ENCODE results near the gene KLK10. TPM values are rescaled to one million over a fixed set of nuclear protein-coding genes. Genes with fewer than 3 reads are reported as not detected.

The KLK10 gene
- total RNA-seq, 1 donor = 0.27 TPM

- TF ChIP-seq, protein P1, sequence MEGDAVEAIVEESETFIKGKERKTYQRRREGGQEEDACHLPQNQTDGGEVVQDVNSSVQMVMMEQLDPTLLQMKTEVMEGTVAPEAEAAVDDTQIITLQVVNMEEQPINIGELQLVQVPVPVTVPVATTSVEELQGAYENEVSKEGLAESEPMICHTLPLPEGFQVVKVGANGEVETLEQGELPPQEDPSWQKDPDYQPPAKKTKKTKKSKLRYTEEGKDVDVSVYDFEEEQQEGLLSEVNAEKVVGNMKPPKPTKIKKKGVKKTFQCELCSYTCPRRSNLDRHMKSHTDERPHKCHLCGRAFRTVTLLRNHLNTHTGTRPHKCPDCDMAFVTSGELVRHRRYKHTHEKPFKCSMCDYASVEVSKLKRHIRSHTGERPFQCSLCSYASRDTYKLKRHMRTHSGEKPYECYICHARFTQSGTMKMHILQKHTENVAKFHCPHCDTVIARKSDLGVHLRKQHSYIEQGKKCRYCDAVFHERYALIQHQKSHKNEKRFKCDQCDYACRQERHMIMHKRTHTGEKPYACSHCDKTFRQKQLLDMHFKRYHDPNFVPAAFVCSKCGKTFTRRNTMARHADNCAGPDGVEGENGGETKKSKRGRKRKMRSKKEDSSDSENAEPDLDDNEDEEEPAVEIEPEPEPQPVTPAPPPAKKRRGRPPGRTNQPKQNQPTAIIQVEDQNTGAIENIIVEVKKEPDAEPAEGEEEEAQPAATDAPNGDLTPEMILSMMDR (IDR thresholded peaks at IDR 0.05; ENCODE audit: insufficient read depth, low read length) = no peak
- no peak overlapping the region for H3K4me3 ChIP-seq (ENCODE audit: low read depth, low read length)
- DNase-seq (ENCODE audit: low read depth) = no peak
Observed at GRCh38 chr19:50981587-50982146, 37.8 kb downstream of the KLK10 start.

DNA sequence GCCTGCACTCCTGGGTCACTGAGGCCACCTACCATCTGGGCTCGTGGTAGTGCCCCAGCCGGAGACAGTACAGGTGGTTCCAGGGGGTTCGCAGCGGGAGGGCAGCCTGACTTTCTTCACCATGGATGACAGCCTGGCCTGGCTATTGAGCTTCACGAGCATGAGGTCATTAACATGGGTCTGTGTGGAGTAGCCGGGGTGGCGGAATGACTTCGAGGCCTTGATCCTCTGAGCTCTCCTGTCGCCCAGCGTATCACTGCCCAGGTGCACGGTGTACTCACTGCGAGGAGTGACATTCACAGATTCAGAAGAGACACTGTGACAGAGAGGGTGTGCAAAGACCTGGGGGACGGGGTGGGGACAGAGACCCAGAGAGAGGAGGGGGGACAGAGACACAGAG lies 39.3 kb downstream of the KLK10 start:
- H3K4me3 ChIP-seq (ENCODE audit: low read depth, low read length) = no peak overlapping the region
- DNase-seq (ENCODE audit: low read depth) = no peak
- TF ChIP-seq, protein P1 (IDR thresholded peaks at IDR 0.05; ENCODE audit: insufficient read depth, low read length) = no peak

DNA sequence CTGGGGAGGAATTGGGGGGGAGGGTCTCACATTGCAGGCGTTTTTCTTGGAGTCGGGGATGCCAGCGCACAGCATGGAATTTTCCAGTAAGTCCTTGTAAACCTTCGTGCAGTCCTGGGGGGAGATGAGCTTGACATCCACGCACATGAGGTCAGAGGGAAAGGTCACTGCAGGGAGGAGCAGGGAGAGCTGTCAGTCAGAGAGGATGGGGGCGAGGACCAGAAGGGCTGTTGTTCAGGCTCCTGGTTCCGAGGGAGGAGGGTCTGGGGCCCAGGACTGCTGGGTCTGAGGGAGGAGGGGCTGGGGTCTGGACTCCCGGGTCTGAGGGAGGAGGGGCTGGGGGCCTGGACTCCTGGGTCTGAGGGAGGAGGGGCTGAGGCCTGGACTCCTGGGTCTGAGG lies 39.8 kb downstream of the KLK10 start:
- DNase-seq (ENCODE audit: low read depth) = no peak
- H3K4me3 ChIP-seq (ENCODE audit: low read depth, low read length) = no peak overlapping the region
- TF ChIP-seq, protein P1 (IDR thresholded peaks at IDR 0.05; ENCODE audit: insufficient read depth, low read length) = no peak

GRCh38 chr19:50978772-50979390 lies 40.6 kb downstream of the KLK10 start:
- TF ChIP-seq, protein P1 (IDR thresholded peaks at IDR 0.05; ENCODE audit: insufficient read depth, low read length) = no peak
- DNase-seq (ENCODE audit: low read depth) = no peak
- H3K4me3 ChIP-seq (ENCODE audit: low read depth, low read length) = no peak overlapping the region

DNA sequence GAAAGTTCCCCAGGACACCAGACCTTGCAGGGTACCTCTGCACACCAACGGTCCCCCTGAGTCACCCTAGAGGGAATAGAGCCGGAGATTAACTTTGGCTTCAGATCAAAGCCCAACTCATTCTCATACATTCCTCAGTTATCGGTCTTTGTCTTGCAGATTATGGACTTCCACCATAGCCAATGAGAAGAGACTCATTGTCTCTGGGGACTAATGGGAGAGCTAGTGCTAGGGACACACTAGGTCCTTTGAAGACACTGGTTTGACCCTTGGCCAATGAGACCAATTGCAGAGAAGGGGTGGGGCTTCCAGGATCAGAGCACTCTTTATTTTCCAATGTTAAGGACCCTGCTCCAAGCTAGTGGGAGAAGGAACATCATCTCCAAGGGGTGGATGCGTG lies 41.9 kb downstream of the KLK10 start:
- TF ChIP-seq, protein P1 (IDR thresholded peaks at IDR 0.05; ENCODE audit: insufficient read depth, low read length) = no peak

DNA sequence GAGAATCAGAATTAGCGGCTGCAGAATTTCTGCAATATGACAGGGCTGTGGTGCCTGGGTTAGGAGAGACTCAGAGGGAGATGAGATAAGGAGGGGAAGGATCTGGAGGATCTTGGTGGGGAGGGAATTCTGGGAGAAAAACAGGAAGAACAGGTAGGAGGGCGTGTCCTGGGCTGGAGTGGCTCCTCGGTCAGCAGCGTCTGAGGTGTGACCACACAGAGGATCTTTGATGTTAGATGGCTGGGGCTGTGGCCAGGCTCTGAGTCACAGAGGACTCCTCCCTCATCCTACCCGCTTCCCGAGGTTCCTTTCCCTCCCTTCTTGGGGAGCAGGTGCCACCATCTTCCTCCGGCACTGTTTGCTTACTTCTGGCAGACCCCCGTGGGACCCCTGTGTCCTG lies 43.7 kb downstream of the KLK10 start:
- no peak overlapping the region for H3K4me3 ChIP-seq (ENCODE audit: low read depth, low read length)
- TF ChIP-seq, protein P1 (IDR thresholded peaks at IDR 0.05; ENCODE audit: insufficient read depth, low read length) = no peak
- DNase-seq (ENCODE audit: low read depth) = no peak

More for the DNA sequence above, 41.9 kb downstream of the KLK10 start:
- H3K4me3 ChIP-seq (ENCODE audit: low read depth, low read length) = no peak overlapping the region
- no peak for DNase-seq (ENCODE audit: low read depth)

Data from fibroblast of the aortic adventitia (primary cell).